ENCODE data around the gene NEO1. TPM values are rescaled to one million over a fixed set of nuclear protein-coding genes. Genes with fewer than 3 reads are reported as not detected.

The NEO1 gene
- polyA plus RNA-seq, 1 donor from 2014 or later: 57.0 TPM

- H3F3A ChIP-seq (ENCODE audit: insufficient read depth, low read length, poor library complexity, severe bottlenecking): no peaks in the 10 kb centered on the region
- no peak for TF ChIP-seq POLR2AphosphoS5 (IDR thresholded peaks at IDR 0.05)
- no peak for TF ChIP-seq EZH2 (IDR thresholded peaks at IDR 0.05; ENCODE audit: borderline replicate concordance, insufficient read depth, low read length, poor library complexity, severe bottlenecking)
- TF ChIP-seq, protein P1, sequence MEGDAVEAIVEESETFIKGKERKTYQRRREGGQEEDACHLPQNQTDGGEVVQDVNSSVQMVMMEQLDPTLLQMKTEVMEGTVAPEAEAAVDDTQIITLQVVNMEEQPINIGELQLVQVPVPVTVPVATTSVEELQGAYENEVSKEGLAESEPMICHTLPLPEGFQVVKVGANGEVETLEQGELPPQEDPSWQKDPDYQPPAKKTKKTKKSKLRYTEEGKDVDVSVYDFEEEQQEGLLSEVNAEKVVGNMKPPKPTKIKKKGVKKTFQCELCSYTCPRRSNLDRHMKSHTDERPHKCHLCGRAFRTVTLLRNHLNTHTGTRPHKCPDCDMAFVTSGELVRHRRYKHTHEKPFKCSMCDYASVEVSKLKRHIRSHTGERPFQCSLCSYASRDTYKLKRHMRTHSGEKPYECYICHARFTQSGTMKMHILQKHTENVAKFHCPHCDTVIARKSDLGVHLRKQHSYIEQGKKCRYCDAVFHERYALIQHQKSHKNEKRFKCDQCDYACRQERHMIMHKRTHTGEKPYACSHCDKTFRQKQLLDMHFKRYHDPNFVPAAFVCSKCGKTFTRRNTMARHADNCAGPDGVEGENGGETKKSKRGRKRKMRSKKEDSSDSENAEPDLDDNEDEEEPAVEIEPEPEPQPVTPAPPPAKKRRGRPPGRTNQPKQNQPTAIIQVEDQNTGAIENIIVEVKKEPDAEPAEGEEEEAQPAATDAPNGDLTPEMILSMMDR (IDR thresholded peaks at IDR 0.05; ENCODE audit: poor library complexity, severe bottlenecking): no peak
- TF ChIP-seq MXI1 (conservative IDR thresholded peaks at IDR 0.05; ENCODE audit: poor library complexity, severe bottlenecking): no peak
- no peak for TF ChIP-seq EP300 (conservative IDR thresholded peaks at IDR 0.05; ENCODE audit: poor library complexity, severe bottlenecking)
- no peak for TF ChIP-seq RAD21 (conservative IDR thresholded peaks at IDR 0.05)
- TF ChIP-seq TAF1 (IDR thresholded peaks at IDR 0.05; ENCODE audit: low read depth): no peak
- TF ChIP-seq, protein P2, sequence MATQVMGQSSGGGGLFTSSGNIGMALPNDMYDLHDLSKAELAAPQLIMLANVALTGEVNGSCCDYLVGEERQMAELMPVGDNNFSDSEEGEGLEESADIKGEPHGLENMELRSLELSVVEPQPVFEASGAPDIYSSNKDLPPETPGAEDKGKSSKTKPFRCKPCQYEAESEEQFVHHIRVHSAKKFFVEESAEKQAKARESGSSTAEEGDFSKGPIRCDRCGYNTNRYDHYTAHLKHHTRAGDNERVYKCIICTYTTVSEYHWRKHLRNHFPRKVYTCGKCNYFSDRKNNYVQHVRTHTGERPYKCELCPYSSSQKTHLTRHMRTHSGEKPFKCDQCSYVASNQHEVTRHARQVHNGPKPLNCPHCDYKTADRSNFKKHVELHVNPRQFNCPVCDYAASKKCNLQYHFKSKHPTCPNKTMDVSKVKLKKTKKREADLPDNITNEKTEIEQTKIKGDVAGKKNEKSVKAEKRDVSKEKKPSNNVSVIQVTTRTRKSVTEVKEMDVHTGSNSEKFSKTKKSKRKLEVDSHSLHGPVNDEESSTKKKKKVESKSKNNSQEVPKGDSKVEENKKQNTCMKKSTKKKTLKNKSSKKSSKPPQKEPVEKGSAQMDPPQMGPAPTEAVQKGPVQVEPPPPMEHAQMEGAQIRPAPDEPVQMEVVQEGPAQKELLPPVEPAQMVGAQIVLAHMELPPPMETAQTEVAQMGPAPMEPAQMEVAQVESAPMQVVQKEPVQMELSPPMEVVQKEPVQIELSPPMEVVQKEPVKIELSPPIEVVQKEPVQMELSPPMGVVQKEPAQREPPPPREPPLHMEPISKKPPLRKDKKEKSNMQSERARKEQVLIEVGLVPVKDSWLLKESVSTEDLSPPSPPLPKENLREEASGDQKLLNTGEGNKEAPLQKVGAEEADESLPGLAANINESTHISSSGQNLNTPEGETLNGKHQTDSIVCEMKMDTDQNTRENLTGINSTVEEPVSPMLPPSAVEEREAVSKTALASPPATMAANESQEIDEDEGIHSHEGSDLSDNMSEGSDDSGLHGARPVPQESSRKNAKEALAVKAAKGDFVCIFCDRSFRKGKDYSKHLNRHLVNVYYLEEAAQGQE (IDR thresholded peaks at IDR 0.05; ENCODE audit: borderline replicate concordance): no peak
- no peak for TF ChIP-seq SMC3 (conservative IDR thresholded peaks at IDR 0.05; ENCODE audit: poor library complexity)
Measured at GRCh38 chr15:73331991-73332925, 280.0 kb downstream of the NEO1 start.

DNA sequence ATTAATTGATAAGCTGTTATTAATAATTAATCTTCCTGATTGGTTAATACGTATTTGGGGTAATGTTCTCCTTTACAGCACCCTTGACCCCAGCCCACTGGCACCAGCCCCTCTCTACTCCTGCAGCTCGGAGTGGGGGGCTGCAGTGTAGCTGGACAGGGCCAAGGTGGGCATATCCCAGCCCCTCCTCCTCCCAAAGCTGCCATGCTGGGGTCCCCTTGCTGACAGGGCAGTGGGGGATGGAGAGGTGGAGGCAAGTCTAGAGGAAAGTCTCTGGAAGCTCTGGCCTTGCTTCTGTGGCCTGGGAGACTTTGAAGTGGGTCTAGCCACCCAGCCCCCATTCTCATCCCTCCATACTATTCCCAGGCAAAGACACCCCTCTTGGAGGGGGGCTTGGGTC, 280.7 kb downstream of the NEO1 start:
- H3K9me2 ChIP-seq (ENCODE audit: insufficient read depth, low read length): no peaks in the 10 kb centered on the region
- no peaks in the 10 kb centered on the region for H4K20me1 ChIP-seq (ENCODE audit: insufficient read depth)
- H3K9me3 ChIP-seq (ENCODE audit: low read length): no peaks in the 10 kb centered on the region
- H2AFZ ChIP-seq (ENCODE audit: low read depth, low read length): no peak overlapping the region
- H3K36me3 ChIP-seq (ENCODE audit: insufficient read depth, low read length): no peaks in the 10 kb centered on the region
- no peak overlapping the region for H3K9ac ChIP-seq (ENCODE audit: low read length)
- no peak overlapping the region for H3K4me3 ChIP-seq (ENCODE audit: low read length)
- no peak overlapping the region for H3K27ac ChIP-seq (ENCODE audit: low read length)
- TF ChIP-seq POLR2AphosphoS5 (IDR thresholded peaks at IDR 0.05): no peak
- no peak for TF ChIP-seq EZH2 (IDR thresholded peaks at IDR 0.05; ENCODE audit: borderline replicate concordance, insufficient read depth, low read length, poor library complexity, severe bottlenecking)
- TF ChIP-seq EP300 (conservative IDR thresholded peaks at IDR 0.05; ENCODE audit: poor library complexity, severe bottlenecking): no peak
- TF ChIP-seq RAD21 (conservative IDR thresholded peaks at IDR 0.05): no peak
- TF ChIP-seq, protein P1 (IDR thresholded peaks at IDR 0.05; ENCODE audit: poor library complexity, severe bottlenecking): no peak
- TF ChIP-seq, protein P2 (IDR thresholded peaks at IDR 0.05; ENCODE audit: borderline replicate concordance): no peak
- TF ChIP-seq MXI1 (conservative IDR thresholded peaks at IDR 0.05; ENCODE audit: poor library complexity, severe bottlenecking): no peak
- TF ChIP-seq SMC3 (conservative IDR thresholded peaks at IDR 0.05; ENCODE audit: poor library complexity): no peak
- no peak for TF ChIP-seq TAF1 (IDR thresholded peaks at IDR 0.05; ENCODE audit: low read depth)
- H3K27me3 ChIP-seq (ENCODE audit: insufficient read depth, low read depth, low read length): no peaks in the 10 kb centered on the region
- no peak overlapping the region for H3K4me2 ChIP-seq (ENCODE audit: low read length)
- H3K79me2 ChIP-seq (replicated peaks; ENCODE audit: insufficient read depth, low read length): no peaks in the 10 kb centered on the region
- no peaks in the 10 kb centered on the region for H3F3A ChIP-seq (ENCODE audit: insufficient read depth, low read length, poor library complexity, severe bottlenecking)

More at GRCh38 chr15:73331991-73332925, 280.0 kb downstream of the NEO1 start:
- H3K79me2 ChIP-seq (replicated peaks; ENCODE audit: insufficient read depth, low read length): no peaks in the 10 kb centered on the region
- no peak overlapping the region for H2AFZ ChIP-seq (ENCODE audit: low read depth, low read length)
- no peak overlapping the region for H3K4me2 ChIP-seq (ENCODE audit: low read length)
- no peak overlapping the region for H3K9ac ChIP-seq (ENCODE audit: low read length)
- no peak overlapping the region for H3K4me3 ChIP-seq (ENCODE audit: low read length)
- no peak overlapping the region for H3K27ac ChIP-seq (ENCODE audit: low read length)
- no peaks in the 10 kb centered on the region for H4K20me1 ChIP-seq (ENCODE audit: insufficient read depth)
- no peaks in the 10 kb centered on the region for H3K27me3 ChIP-seq (ENCODE audit: insufficient read depth, low read depth, low read length)
- H3K36me3 ChIP-seq (ENCODE audit: insufficient read depth, low read length): no peaks in the 10 kb centered on the region
- H3K9me2 ChIP-seq (ENCODE audit: insufficient read depth, low read length): no peaks in the 10 kb centered on the region
- H3K9me3 ChIP-seq (ENCODE audit: low read length): no peaks in the 10 kb centered on the region

Data from neural cell (in vitro differentiated cells).